Effector CD4-positive, alpha-beta T cell (primary cell): Measurements from ENCODE around the gene HAPLN3.

Source experiments
- DNase-seq: peaks from one replicate; pipeline ENCODE4 v3.0.0-alpha.2; 2020

Gene HAPLN3

GRCh38 chr15:88909956-88910831, 14.8 kb upstream of the HAPLN3 start:
- DNase-seq = no peak

DNA sequence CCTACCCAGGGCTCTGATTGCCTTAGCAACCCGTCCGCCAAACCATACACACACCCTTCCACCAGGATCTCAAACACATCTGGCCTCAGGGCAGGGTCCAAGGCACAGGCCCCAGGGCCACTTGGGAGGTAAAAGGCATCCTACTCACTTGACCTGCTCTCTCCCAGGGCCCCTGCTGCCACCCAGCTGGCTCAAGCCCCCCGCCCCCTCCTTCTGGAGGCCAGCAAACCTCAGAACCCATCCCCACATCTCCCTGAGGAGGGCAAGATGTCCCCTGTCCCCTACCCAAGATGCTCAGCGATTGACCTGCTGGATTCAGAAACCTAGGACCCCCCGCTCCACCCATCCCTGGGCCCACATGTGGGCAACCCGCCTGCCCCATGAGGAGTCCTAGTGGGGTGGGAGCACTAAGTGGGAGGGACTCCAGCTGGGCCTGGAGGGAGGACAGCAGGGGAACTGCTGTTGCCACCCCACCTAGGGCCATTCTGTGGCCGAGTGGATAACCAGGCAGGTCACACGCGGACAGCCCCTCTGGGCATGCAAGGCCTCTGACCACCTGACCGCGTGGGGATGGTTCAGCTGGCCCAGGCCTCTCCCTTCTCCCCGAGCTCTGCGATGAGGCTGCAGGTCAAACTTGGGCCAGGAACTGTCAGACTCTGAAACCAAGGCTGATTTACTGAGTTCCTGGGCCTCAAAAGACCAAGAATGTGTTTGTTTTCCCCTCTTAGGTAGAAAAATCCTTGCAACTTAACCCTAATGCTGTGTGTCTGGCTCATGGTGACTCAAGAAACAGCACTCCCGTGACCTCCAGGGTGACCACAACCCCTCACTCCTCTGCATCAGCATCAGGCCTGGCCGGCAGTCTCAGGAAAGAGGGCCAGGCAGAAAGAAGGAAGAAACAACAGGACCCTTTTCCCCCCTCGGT, 13.6 kb upstream of the HAPLN3 start:
- no peak for DNase-seq

DNA sequence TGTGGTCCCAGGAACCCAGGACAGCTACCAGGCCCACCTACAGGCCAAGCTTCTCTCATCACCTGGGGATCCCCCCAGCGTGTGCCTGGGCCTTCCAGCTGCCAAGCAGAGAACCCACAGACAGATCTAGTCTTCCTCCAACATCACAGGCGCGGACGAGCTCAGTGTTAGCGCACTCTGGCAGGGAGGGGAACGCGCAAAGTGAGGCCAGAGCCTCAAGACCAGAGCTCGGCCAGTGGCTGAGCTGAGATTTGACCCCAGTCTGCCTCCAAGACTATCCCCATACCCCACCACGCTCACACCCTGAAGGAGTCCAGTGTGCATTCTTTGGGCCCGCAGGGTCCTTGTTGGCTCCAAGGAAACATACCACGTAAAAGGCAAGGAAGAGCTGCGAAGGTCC, 12.8 kb upstream of the HAPLN3 start:
- DNase-seq = no peak

DNA sequence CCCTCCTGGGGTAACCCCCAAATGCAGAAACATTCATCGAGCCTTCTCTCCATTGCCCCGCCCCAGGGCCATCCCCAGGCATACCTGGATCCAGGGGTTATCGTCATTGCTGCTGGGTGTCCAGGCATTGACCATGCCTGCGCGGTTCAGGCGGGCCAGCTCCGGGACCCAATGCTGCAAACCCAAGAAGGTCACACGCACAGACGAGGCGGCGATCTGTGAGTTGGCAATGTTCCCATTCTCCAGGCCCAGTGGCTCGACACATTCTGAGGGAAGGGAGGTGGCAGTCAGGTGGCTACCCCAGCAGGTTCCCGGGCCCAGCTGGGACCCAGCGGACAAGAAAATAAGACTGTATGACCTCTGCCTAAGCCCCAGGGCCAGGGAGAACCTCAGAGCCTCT, 11.8 kb upstream of the HAPLN3 start:
- no peak for DNase-seq

DNA sequence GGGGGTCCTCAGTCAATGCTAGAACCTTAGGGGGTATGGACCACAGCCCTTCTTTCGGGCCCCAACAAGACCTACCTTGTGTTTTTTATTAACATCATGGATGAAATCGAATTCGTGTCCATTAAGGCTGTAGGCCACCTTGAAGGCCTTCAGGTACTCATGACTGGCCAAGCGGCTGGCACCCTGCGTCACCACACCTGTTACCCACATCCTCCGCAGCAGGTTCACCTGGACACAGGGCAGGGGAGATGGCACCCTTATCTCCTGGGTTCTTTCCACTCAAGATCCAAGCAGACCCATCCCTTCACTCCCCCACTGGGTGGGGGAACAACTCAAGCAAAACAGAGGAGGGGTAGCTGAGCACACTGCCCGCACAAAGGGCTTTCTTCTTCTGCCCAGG, 11.2 kb upstream of the HAPLN3 start:
- no peak for DNase-seq

- DNase-seq = no peak
Observed at GRCh38 chr15:88906130-88906529, 10.8 kb upstream of the HAPLN3 start.

GRCh38 chr15:88905576-88905975, 10.2 kb upstream of the HAPLN3 start:
- no peak for DNase-seq

- peak; percentile 91 for DNase-seq
Observed at GRCh38 chr15:88904624-88905327, 9.4 kb upstream of the HAPLN3 start.

DNA sequence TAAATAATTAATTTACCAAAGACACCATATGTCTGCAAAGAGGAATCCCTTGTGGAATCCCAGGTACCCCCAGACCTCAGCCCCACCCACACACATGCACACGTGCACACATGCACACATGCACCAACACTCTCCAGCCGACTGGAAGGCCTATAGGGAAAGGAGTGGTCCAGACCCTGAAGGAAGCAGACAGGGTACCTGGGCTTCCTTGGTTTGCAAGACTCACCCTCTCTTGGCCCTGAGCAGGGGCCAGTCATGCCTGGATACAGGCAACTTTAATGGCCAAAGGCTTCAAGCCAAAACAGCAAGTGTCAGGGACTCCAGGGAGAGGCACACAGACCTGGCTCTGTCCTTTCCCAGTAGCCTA, 8.9 kb upstream of the HAPLN3 start:
- DNase-seq = no peak

GRCh38 chr15:88902846-88903245, 7.5 kb upstream of the HAPLN3 start:
- no peak for DNase-seq

GRCh38 chr15:88902221-88902835, 7.0 kb upstream of the HAPLN3 start:
- DNase-seq = no peak

DNA sequence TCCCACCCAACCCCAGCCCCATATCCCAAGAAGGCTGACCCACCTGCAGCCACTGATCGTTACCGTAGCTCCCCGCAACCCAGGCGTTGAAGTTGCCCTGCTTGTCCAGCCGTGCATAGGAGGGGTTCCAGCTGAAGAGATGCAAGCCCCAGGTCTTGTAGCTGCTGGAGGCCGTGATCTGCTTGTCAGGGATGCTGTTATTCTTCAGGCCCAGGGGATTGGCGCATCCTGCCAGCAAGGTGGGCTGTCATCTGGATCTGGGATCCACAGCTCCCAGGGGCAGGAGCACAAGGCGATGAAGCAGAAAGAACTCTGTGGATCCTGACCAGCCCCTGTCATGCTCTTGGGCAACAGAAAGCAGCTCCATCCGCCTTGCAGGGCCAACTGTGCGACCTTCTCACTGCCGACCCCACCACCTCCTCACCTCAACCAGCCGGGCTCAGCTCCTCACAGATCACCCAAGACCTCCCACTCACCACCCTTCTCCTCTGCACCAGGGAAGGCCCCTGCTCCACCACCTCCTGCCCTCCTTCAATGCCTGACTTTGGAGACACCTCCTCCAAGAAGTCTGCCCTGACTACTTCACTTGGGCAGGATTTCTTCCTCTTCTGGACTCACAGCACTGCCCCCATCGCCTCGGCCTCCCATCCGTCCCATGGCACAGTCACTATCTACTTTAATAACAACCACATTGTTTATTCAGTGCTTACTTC, 6.3 kb upstream of the HAPLN3 start:
- DNase-seq = no peak

DNA sequence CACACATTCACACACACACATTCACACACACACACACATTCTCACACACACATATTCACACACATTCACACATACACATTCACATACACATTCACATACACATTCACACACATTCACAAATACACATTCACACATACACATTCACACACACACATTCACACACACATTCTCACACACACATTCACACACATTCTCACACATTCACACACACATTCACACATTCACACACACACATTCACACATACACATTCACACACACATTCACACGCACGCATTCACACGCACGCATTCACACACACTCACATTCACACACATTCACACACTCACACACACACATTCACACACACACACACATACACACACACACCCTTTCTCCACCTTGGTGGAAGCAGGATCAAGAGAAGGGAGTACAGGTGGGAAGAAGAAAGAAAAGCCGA, 5.7 kb upstream of the HAPLN3 start:
- no peak for DNase-seq

- no peak for DNase-seq
Observed at GRCh38 chr15:88900309-88900981, 5.1 kb upstream of the HAPLN3 start.

DNA sequence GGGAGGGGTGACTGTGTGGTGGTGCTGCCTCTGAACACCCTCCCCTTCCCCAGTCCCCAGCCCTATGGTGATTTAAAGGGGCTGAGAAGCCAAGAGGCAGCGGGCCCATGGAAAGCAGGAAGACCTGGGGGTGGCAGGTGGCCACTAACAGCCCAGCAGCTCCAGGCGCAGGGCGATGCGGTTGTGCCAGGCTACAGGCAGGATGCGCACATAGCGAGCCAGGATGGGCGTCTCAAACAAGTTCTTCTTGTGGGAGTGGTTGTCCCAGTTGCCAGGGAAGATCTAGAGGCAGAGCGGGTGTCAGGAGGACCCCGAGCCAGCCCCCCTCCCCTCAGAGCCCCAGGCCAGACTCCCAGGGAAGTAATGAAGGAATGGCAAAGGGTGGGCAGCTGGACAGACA, 3.9 kb upstream of the HAPLN3 start:
- DNase-seq = no peak

DNA sequence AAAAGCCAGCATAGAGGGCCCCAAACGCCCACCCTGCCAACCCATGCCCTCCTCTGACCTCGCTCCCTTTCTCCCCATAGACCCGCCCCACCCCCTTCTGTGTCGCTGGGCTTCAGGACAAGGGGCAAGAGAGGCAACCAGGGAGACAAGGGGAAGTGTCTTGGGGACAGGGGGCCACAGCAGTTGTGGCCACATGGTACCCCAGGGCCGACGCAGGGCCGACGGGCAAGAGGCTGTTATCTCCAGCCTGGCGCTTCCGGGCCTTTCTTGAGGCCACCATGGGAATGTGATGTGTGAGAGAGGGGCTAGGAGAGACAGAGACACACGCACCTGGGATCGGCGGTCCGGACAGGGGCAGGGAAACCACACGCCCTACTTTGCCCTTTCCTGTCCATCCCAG, 3.4 kb upstream of the HAPLN3 start:
- no peak for DNase-seq

GRCh38 chr15:88897456-88898194, 2.3 kb upstream of the HAPLN3 start:
- DNase-seq = peak; percentile 63

GRCh38 chr15:88897142-88897455, 1.8 kb upstream of the HAPLN3 start:
- DNase-seq = no peak

GRCh38 chr15:88896333-88897033, 1.1 kb upstream of the HAPLN3 start:
- DNase-seq = no peak

GRCh38 chr15:88894348-88894818, 961 bp downstream of the HAPLN3 start:
- peak; percentile 85 for DNase-seq
